GM18909 (cell line): Measurements from ENCODE around the gene GART.

Experiments used
- ATAC-seq: cut with Tn5 transposase; IDR thresholded peaks from one replicate; pipeline ENCODE4 v1.9.1; 2021; ENCODE audit warnings: mild to moderate bottlenecking; ENCODE audit not compliant: unreplicated experiment, poor library complexity

The GART gene

GRCh38 chr21:33554236-33554981 lies 12.5 kb upstream of the GART start:
- ATAC-seq = no peak

DNA sequence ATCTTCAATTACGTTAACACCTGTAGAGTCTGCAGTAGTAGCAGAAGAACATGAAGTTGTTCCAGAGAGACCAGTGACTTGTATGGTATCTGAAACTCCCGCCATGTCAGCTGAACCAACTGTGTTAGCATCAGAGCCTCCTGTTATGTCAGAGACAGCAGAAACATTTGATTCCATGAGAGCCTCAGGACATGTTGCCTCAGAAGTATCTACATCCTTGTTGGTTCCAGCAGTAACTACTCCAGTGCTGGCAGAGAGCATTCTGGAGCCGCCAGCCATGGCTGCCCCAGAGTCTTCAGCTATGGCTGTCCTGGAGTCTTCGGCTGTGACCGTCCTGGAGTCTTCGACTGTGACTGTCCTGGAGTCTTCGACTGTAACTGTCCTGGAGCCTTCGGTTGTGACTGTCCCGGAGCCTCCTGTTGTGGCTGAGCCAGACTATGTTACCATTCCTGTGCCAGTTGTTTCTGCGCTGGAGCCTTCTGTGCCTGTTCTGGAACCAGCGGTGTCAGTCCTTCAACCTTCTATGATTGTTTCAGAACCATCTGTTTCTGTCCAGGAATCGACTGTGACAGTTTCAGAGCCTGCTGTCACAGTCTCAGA lies 11.2 kb upstream of the GART start:
- ATAC-seq = no peak

- ATAC-seq = no peak
Measured at GRCh38 chr21:33552093-33552998, 10.4 kb upstream of the GART start.

DNA sequence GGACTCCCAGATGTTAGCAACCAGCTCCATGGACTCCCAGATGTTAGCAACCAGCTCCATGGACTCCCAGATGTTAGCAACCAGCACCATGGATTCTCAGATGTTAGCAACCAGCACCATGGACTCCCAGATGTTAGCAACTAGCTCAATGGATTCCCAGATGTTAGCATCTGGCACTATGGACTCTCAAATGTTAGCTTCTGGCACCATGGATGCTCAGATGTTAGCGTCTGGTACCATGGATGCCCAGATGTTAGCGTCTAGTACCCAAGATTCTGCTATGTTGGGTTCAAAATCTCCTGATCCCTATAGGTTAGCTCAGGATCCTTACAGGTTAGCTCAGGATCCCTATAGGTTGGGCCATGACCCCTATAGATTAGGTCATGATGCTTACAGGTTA lies 9.7 kb upstream of the GART start:
- no peak for ATAC-seq

- no peak for ATAC-seq
Measured at GRCh38 chr21:33550772-33551660, 9.1 kb upstream of the GART start.

- no peak for ATAC-seq
Measured at GRCh38 chr21:33549848-33550771, 8.2 kb upstream of the GART start.

GRCh38 chr21:33546086-33546485 lies 4.2 kb upstream of the GART start:
- ATAC-seq = no peak

- ATAC-seq = no peak
Measured at GRCh38 chr21:33544451-33545195, 2.7 kb upstream of the GART start.

DNA sequence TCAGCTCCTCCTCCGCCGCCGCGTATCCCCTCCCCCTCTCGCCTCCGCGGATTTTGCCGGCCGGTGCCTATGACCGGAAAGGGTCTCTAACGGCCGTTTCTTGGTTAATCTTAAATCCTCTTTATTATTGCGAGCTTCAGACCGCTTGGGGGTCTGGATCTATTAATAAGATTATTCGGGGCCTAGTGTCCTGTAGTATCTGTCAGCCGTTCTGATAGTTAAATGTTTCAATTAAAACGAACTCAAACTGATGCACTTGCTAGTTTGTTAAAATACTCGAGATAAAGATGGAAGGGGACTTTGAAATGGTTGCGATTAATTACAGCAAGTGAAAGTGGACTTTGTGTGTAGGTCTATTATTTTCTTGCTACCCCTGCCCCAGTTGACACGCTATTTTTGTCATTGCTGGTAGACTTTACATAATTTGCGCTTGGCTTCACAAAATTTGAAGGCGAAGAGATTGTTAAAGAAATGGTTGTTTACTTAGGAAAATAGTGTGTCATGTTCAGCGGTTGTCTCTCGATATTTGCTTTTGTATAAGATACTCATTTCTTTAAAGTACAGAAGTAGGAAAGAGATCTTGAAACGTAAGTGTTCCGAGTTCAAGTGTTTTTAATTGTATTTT lies 1.7 kb upstream of the GART start:
- no peak for ATAC-seq

DNA sequence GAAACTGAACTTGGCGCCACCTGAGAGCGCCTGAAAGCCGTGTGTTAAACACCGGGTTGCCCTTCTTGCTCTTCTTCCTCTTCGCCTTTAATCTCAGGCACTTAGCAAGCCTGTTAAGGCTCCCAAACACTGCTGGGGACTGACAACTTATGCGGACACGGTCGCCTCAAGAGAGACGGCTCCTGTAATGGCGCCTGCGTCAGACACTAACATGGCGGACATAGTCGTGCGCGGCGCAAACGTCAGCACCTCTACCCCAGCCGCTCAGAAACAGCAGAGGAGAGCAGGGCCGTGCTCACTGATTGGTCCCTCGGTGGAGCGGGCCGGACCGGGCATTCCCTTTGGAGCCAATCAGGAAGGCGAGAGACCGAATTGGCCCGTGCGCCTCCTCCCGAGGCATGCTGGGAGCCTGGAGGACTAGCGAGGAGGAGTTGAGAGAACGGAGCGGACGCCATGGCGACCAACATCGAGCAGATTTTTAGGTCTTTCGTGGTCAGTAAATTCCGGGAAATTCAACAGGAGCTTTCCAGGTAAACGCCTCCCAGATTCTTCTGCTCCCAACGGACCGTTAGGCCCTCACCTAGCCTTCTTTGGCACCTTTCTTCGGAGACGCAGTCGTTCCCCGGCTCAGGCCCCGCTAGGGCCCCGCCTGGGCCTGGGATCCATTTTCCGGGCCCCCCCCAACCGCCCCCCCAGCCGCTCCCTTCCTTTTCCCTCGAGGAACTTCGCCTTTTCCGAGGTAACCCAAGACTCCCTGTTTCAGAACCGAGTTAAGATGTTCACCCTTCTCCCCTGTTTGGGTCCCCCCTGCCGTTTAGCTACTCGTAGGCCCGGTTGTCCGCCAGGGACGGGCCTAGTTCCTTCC lies 955 bp upstream of the GART start, which contains the start of gene SON:
Gene SON (plus strand): TSS at position 399 of the 865 bp plus-strand sequence. CDS start 55 bp downstream, at position 454.
- peak; percentile 95 for ATAC-seq

GRCh38 chr21:33541105-33541711 lies 709 bp downstream of the GART start:
- ATAC-seq = no peak

- ATAC-seq = no peak
Measured at GRCh38 chr21:33540711-33541104, 1.2 kb downstream of the GART start.

DNA sequence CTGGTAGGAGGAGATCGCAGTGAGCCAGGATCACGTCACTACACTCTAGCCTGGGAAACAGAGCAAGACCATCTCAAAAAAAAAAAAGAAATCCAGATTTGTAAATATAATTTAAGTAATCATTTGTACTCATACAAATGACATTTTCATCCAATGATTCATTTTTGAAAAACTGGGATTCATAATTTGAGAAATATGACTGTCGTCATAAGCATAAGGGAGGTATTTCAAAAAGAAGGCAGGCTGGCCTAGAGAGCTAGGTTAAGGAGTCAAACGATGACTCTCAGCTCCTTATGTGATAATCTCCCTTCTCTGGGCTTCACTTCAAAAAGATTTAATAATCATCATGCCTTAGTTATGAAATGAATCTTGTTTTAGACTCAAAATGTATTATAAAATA lies 2.3 kb downstream of the GART start:
- ATAC-seq = no peak

DNA sequence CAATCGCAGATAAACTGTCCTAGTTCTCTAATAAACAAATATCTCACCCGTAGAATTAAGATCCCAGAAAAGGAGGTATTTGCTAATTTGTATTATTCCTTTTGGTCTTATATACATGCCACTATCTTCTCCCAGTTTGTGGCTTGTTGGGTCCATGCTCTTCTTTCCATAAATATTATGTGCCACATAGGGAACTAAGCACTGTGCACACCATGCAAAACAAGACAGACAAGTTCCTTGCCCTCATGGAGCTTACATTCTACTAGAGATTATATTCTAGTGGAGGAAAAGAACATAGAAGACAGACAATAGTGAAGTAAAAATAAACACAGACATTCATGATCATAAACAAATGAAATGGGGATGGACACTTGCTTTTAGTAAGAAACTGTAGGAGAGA lies 4.7 kb downstream of the GART start:
- no peak for ATAC-seq

GRCh38 chr21:33531007-33531406 lies 10.9 kb downstream of the GART start:
- no peak for ATAC-seq

GRCh38 chr21:33522953-33523349 lies 19.0 kb downstream of the GART start:
- no peak for ATAC-seq
